Body of pancreas (tissue), 4 donors: Measurements from ENCODE around the gene VPS33B. TPM values are rescaled to one million over a fixed set of nuclear protein-coding genes. Genes with fewer than 3 reads are reported as not detected.

Experiments used
- ATAC-seq: fragments of 150-250 bp; one replicate; pipeline ENCODE4 v1.9.1; 2016
- DNase-seq, 4 donors: peaks; one replicate each; pipeline ENCODE4 v3.0.0-alpha.2; 2019
- H3K27ac ChIP-seq, 4 donors: fragments of 200-600 bp; sonication (generic); 1 replicate in 3 of 4; 2 replicates in 1 of 4; pipeline versions ENCODE4 v1.5.1 to v1.6.1; 2016 to 2019; ENCODE audit warnings: mild to moderate bottlenecking in 1 of 4, mixed read lengths in 1 of 4, moderate library complexity in 1 of 4
- H3K27me3 ChIP-seq, 2 donors: fragments of 200-600 bp; sonication (generic); one replicate each; pipeline ENCODE4 v1.6.0; 2016; ENCODE audit warnings: mild to moderate bottlenecking in 1 of 2
- H3K36me3 ChIP-seq, 2 donors: fragments of 200-600 bp; sonication (generic); replicated peaks in 1 of 2; 2 replicates each; pipeline ENCODE4 v1.5.1; 2016; ENCODE audit warnings: low read depth in 2 of 2; ENCODE audit not compliant: insufficient read depth in 1 of 2
- H3K4me1 ChIP-seq: fragments of 200-600 bp; sonication (generic); one replicate; pipeline ENCODE4 v1.6.0; 2016
- H3K4me3 ChIP-seq, 2 donors: fragments of 200-600 bp; sonication (generic); 1 replicate in 1 of 2; 2 replicates in 1 of 2; pipeline ENCODE4 v1.5.1; 2016 to 2019
- H3K9me3 ChIP-seq, 3 donors: fragments of 200-600 bp; sonication (generic); 1 replicate in 2 of 3; 2 replicates in 1 of 3; pipeline ENCODE4 v1.5.1; 2016
- POLR2A ChIP-seq, 3 donors: fragments of 450-650 bp; IDR thresholded peaks; one replicate each; pipeline ENCODE4 v1.6.1; 2016; ENCODE audit warnings: antibody characterized with exemption in 3 of 3, mild to moderate bottlenecking in 2 of 3
- WGBS, 2 donors: methylation state at CpG; one replicate each; pipeline ENCODE4 v1.1.5; 2017; 5-methylcytosine and 5-hydroxymethylcytosine counted together
- intact Hi-C: fragments of 100-400 bp; cut with DNase I; formaldehyde crosslinking; loops from one replicate; pipeline ENCODE4 v1.15.1; 2023
- total RNA-seq, 2 donors: library from RNA; depleted of rRNA; stranded (reverse); fragments of >200 nt; gene quantifications; one replicate each; pipeline ENCODE4 v1.1.0, GENCODE V29; 2016
- TF ChIP-seq, protein P1 (sequence below), 7 experiments: fragments of 450-650 bp in 4 of 7; fragments of 200-600 bp in 3 of 7; sonication (generic) in 3 of 7; IDR thresholded peaks; one replicate each; pipeline ENCODE4 v1.5.1; 2016 to 2019; ENCODE audit warnings: antibody characterized with exemption in 7 of 7

VPS33B gene
- total RNA-seq, 2 donors from 2014 or later = 8.3 to 10.5 TPM

DNA sequence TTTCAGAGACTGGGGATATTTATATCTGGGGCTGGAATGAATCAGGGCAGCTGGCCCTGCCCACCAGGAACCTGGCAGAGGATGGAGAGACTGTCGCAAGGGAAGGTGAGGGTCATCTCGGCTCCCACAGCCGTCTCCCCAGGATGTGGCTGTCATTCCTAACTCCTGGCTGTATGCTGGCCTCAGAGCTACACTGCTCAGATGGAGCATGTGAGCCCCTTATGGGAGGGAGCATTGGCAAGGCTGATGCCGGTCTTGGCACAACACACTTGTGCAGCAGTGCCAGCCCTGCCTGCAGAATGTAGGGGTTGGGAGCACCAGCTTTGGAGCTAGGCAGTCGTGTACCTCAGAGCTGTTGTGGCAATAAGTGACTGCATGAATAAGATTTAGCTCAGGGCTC lies 62.5 kb downstream of the VPS33B start:
- H3K9me3 ChIP-seq = no peaks in the 10 kb centered on the region
- TF ChIP-seq, protein P1, sequence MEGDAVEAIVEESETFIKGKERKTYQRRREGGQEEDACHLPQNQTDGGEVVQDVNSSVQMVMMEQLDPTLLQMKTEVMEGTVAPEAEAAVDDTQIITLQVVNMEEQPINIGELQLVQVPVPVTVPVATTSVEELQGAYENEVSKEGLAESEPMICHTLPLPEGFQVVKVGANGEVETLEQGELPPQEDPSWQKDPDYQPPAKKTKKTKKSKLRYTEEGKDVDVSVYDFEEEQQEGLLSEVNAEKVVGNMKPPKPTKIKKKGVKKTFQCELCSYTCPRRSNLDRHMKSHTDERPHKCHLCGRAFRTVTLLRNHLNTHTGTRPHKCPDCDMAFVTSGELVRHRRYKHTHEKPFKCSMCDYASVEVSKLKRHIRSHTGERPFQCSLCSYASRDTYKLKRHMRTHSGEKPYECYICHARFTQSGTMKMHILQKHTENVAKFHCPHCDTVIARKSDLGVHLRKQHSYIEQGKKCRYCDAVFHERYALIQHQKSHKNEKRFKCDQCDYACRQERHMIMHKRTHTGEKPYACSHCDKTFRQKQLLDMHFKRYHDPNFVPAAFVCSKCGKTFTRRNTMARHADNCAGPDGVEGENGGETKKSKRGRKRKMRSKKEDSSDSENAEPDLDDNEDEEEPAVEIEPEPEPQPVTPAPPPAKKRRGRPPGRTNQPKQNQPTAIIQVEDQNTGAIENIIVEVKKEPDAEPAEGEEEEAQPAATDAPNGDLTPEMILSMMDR (IDR thresholded peaks at IDR 0.05) = no peak
- no peak for TF ChIP-seq POLR2A (IDR thresholded peaks at IDR 0.05)
- H3K36me3 ChIP-seq = peaks cover 0 to 3% of the 10 kb centered on the region in 2 donors
- peaks cover 27% of the 10 kb centered on the region for H3K4me1 ChIP-seq
- H3K27ac ChIP-seq = no peak overlapping the region
- ATAC-seq = no peak
- 63 to 95% methylated on average over 4 to 5 of the region's 5 CpGs for WGBS, 2 donors
- DNase-seq = peak in 1 of 4 donors; percentile 58
- intact Hi-C loops = loop anchor here (5.0 kb wide), 1 partner anchor 77 kb away; no protein-coding TSS in a partner anchor
- no peaks in the 10 kb centered on the region for H3K27me3 ChIP-seq
- H3K4me3 ChIP-seq = no peak overlapping the region

DNA sequence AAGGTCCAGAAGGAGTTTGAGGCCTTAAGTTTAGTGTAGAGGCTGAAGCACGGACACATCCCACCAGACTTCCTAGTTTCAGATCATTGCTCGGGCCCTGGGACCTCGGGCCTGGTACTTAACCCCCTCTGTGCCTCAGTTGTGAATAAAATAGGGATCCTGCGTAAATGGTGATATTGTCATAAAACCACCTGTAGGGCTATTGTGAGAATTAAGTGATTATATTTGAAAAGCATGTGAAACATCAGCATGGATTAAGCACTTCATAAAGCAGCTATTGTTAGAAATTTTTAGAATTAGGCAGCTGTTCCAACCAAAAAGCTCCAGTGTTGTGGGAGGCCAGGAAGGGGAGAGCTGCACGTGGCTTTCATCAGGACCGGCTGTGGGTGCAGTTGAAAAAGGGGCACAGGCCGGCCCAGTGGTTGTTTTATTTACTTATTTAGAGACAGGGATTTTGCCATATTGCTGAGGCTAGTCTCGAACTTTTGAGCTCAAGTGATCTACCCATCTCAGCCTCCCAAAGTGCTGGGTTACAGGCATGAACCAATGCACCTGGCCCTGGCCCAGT lies 63.3 kb downstream of the VPS33B start:
- no peak overlapping the region for H3K27ac ChIP-seq
- H3K4me3 ChIP-seq = no peak overlapping the region
- intact Hi-C loops = no loop called here
- 72 to 86% methylated on average over 8 of the region's 8 CpGs for WGBS, 2 donors
- peaks cover 31% of the 10 kb centered on the region for H3K4me1 ChIP-seq
- TF ChIP-seq, protein P1 (IDR thresholded peaks at IDR 0.05) = no peak
- no peak for TF ChIP-seq POLR2A (IDR thresholded peaks at IDR 0.05)
- ATAC-seq = no peak
- H3K9me3 ChIP-seq = no peaks in the 10 kb centered on the region
- DNase-seq = no peak
- no peaks in the 10 kb centered on the region for H3K27me3 ChIP-seq
- H3K36me3 ChIP-seq = peaks cover 0 to 3% of the 10 kb centered on the region in 2 donors

DNA sequence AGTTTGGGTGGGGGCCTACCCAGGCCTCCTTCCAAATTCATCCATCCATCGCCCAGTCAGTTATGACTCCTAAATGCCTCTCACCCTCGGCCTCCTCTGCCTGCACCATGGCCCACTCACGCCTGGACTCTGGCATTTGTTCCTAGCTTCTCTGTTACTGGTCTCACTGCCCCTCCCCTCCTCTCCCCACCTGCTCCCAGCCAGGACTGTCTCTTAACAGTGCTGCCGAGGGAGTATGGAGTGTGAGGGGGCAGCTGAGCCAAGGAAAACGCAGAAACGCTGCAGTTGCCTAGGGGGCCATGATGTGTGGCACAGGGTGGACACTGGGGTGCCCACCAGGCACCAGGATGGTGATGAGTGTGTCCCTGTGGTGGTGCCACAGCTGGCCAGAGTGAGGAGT lies 64.6 kb downstream of the VPS33B start:
- ATAC-seq (no peak), DNase-seq (no peak)
- Histone ChIP-seq H3K4me1 (peaks cover 31% of the 10 kb centered on the region), H3K27me3 (no peaks in the 10 kb centered on the region), H3K9me3 (no peaks in the 10 kb centered on the region), H3K36me3 (peaks cover 0 to 4% of the 10 kb centered on the region in 2 donors), H3K27ac (peak overlapping the region in 1 of 4 donors; percentile 87), H3K4me3 (no peak overlapping the region)
- 66 to 71% methylated on average over 6 of the region's 6 CpGs for WGBS, 2 donors
- TF ChIP-seq POLR2A (IDR thresholded peaks at IDR 0.05) = no peak
- TF ChIP-seq, protein P1 (IDR thresholded peaks at IDR 0.05) = no peak
- intact Hi-C loops = no loop called here

DNA sequence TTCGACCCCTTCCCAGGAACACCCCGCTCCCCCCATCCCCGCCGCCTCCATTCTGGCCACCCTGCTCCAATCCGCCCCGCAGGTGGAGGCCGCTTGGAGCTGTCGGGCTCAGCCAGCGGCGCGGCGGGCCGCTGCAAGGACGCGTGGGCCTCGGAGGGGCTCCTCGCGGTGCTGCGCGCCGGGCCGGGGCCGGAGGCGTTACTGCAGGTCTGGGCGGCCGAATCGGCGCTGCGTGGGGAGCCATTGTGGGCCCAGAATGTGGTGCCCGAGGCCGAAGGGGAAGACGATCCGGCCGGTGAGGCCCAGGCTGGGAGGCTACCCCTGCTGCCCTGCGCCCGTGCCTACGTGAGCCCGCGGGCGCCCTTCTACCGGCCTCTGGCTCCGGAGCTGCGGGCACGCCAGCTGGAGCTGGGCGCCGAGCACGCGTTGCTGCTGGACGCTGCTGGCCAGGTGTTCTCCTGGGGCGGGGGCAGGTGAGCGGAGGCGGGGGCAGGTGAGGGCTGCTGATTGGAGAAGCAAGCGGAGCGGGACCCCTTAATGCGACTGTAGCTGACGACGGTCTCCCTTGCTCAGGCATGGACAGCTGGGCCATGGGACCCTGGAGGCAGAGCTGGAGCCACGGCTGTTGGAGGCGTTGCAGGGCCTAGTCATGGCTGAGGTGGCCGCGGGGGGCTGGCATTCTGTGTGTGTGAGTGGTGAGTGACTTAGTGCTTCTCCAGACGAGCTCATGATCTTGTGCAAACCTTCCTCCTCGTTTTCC lies 65.2 kb downstream of the VPS33B start:
- WGBS, 2 donors = 13 to 33% methylated on average over 2 to 58 of the region's 63 CpGs

More for the DNA sequence above, 65.2 kb downstream of the VPS33B start:
- H3K27ac ChIP-seq = peak overlapping the region; percentile 40 to 98 (median 78)
- intact Hi-C loops = no loop called here
- peaks cover 31% of the 10 kb centered on the region for H3K4me1 ChIP-seq
- no peaks in the 10 kb centered on the region for H3K9me3 ChIP-seq
- H3K4me3 ChIP-seq = peak overlapping the region; percentile 14 to 39
- H3K36me3 ChIP-seq = peaks cover 0 to 7% of the 10 kb centered on the region in 2 donors
- peak; percentile 35 to 60 (median 46) for DNase-seq
- peak in 1 of 3 donors; percentile 7 for TF ChIP-seq POLR2A (IDR thresholded peaks at IDR 0.05)
- TF ChIP-seq, protein P1 (IDR thresholded peaks at IDR 0.05) = no peak
- no peaks in the 10 kb centered on the region for H3K27me3 ChIP-seq
- peak; percentile 12 for ATAC-seq
